ENCODE results near the gene TNFRSF12A. TPM values are rescaled to one million over a fixed set of nuclear protein-coding genes. Genes with fewer than 3 reads are reported as not detected.

Gene TNFRSF12A
- total and polyA plus RNA-seq, 2 of the 4 experiments (the other 2 are of a cell fraction): 103 to 304 TPM

DNA sequence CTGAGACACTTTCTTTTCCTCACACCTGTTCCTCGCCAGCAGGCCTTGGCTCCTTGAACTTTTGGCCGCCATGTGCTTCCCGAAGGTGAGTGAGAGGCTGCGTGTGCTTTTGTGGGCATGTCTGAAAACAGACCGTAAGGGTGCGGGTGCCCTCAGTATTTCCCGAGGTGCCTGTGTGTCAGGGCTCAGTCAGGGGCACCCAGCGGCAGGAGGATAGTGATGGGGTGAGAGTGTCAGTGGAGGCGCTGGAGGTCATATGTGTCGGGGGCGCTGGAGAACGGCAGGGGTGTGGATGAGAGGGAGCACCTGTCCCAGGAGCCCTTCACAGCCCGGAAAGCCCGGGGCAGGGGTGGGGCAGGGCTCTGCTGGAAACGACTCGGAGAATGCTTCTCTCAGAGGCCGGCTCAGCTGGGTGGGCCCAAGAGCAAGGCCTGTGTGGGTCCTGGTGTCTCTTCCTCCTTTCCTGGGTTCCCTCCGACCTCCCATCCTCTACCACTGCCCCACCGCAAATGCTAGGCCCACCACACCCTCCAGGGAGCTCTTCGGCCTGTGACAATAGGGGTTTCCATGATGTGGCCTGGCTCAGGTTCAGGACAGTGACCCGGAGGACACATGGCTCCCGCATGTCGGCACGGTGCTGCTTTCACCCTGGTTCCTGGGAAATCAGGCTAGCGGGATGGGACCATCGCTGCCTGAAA is 45.7 kb downstream of the TNFRSF12A start:
- Histone ChIP-seq H2BK20ac (ENCODE audit: low read depth, low read length) (peak overlapping the region; percentile 41), H3K9me3 (ENCODE audit: control insufficient read depth, insufficient read depth, low read length) (no peaks in the 10 kb centered on the region), H2AK5ac (ENCODE audit: low read depth, low read length) (peak overlapping the region; percentile 97), H2AK9ac (replicated peaks; ENCODE audit: low read depth, low read length, poor library complexity) (peak overlapping the region; percentile 99), H3K4me1 (ENCODE audit: control insufficient read depth, insufficient read depth, low read length) (peaks cover 12% of the 10 kb centered on the region), H3K27me3 (ENCODE audit: control insufficient read depth, insufficient read depth, low read length) (no peaks in the 10 kb centered on the region; the same call in 1 of the 2 replicates), H3K4me3 (ENCODE audit: insufficient read depth, low read depth, low read length) (peak overlapping the region; percentile 47; the same call in 1 of the 2 replicates), H3K18ac (ENCODE audit: low read depth, low read length) (peak overlapping the region; percentile 30), H3K27ac (ENCODE audit: insufficient read depth, low read length) (no peak overlapping the region; the same call in 1 of the 2 replicates), H2AFZ (replicated peaks; ENCODE audit: low read length, poor library complexity) (peak overlapping the region; percentile 98), H3K4ac (ENCODE audit: low read depth, low read length) (peak overlapping the region; percentile 81), H3K79me1 (ENCODE audit: low read depth in 1 of 2, low read length in 2 of 2) (peaks cover 6 to 19% of the 10 kb centered on the region in 2 experiments; a peak in 2 of 4 replicates), H4K20me1 (ENCODE audit: insufficient read depth, low read length) (no peaks in the 10 kb centered on the region), H3K9ac (ENCODE audit: low read depth, low read length) (peak overlapping the region; percentile 55; the same call in 1 of the 2 replicates), H3K56ac (ENCODE audit: extremely low read depth, insufficient read depth, low read length) (peak overlapping the region; percentile 64), H3K4me2 (ENCODE audit: low read depth, low read length) (peak overlapping the region; percentile 53), H4K5ac (ENCODE audit: low read depth, low read length) (peak overlapping the region; percentile 81), H3K14ac (replicated peaks; ENCODE audit: low read depth, low read length) (peak overlapping the region; percentile 87), H2BK120ac (ENCODE audit: low read depth, low read length) (peak overlapping the region; percentile 87; the same call in 1 of the 2 replicates), H4K91ac (ENCODE audit: insufficient read depth, low read depth, low read length) (peak overlapping the region; percentile 88), H2BK5ac (ENCODE audit: low read depth, low read length, poor library complexity, severe bottlenecking) (peak overlapping the region; percentile 76), H3K9me1 (ENCODE audit: insufficient read depth, low read length) (peaks cover 18% of the 10 kb centered on the region), H3K36me3 (ENCODE audit: control insufficient read depth, insufficient read depth, low read length) (no peaks in the 10 kb centered on the region), H4K8ac (ENCODE audit: low read depth in 2 of 2, low read length in 2 of 2) (peak overlapping the region; percentile 74 to 92), H3K23ac (ENCODE audit: low read depth, low read length) (peak overlapping the region; percentile 59; the same call in 1 of the 2 replicates), H2BK15ac (ENCODE audit: low read depth, low read length) (peak overlapping the region; percentile 96; the same call in 2 of the 3 replicates)
- intact Hi-C loops (cut with micrococcal nuclease) (no loop called here), in situ Hi-C loops (cut with MboI; ENCODE audit: low sequenced_read_pairs) (no loop called here), dilution Hi-C loops (cut with HindIII; ENCODE audit: low sequenced_read_pairs, unreplicated experiment) (no loop called here)
- CTCF ChIA-PET: no interaction called here
- 49% methylated on average over 7 of the region's 26 CpGs; no CpG with 5 or more reads in 1 of the 2 experiments for WGBS, 2 experiments (ENCODE audit: extremely low coverage in 2 of 2, insufficient read length in 1 of 2)
- TF ChIP-seq CHD1 (IDR thresholded peaks at IDR 0.05; ENCODE audit: low read depth, low read length) (no peak), MXI1 (IDR thresholded peaks at IDR 0.05; ENCODE audit: borderline replicate concordance, low read depth, low read length) (no peak; the same call in 1 of the 2 replicates)
- TF ChIP-seq, protein P1, sequence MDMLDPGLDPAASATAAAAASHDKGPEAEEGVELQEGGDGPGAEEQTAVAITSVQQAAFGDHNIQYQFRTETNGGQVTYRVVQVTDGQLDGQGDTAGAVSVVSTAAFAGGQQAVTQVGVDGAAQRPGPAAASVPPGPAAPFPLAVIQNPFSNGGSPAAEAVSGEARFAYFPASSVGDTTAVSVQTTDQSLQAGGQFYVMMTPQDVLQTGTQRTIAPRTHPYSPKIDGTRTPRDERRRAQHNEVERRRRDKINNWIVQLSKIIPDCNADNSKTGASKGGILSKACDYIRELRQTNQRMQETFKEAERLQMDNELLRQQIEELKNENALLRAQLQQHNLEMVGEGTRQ (IDR thresholded peaks at IDR 0.05; ENCODE audit: low read depth, low read length): no peak
- ATAC-seq (ENCODE audit: low read depth) (no peak), DNase-seq (no peak)
- POLR2A ChIA-PET (ENCODE audit: unreplicated experiment): no interaction called here
- BruUV-seq (replicated peaks): no TSS peak

All from IMR-90 (cell line).